Keratinocyte (primary cell): ENCODE results near the gene JOSD2. TPM values are rescaled to one million over a fixed set of nuclear protein-coding genes. Genes with fewer than 3 reads are reported as not detected.

Experiments
- DNase-seq: peaks from one replicate; pipeline ENCODE4 v3.0.0-alpha.2; 2011; ENCODE audit warnings: low read depth, missing footprints, low spot score
- FAIRE-seq: peaks from 2 replicates; lab custom pipeline; 2011; peaks lifted over from hg19 to GRCh38; lab: Jason Lieb, UNC
- H2AFZ ChIP-seq: 2 replicates; pipeline ENCODE4 v1.6.0; 2012; ENCODE audit warnings: low read length, control low read depth, inconsistent platforms; ENCODE audit not compliant: control insufficient read depth
- H3K27ac ChIP-seq: 2 replicates; pipeline ENCODE4 v1.5.1; 2011; ENCODE audit warnings: low read length; ENCODE audit not compliant: control insufficient read depth, insufficient read depth
- H3K27me3 ChIP-seq: 3 replicates; pipeline ENCODE4 v1.6.0; 2011; ENCODE audit warnings: low read length; ENCODE audit not compliant: control insufficient read depth, insufficient read depth; ENCODE audit errors: extremely low read depth
- H3K36me3 ChIP-seq, 2 experiments: 2 replicates in 1 of 2; 3 replicates in 1 of 2; pipeline ENCODE4 v1.5.1; 2011; ENCODE audit warnings: low read length in 2 of 2, mild to moderate bottlenecking in 1 of 2; ENCODE audit not compliant: control insufficient read depth in 2 of 2, insufficient read depth in 2 of 2; ENCODE audit errors: extremely low read depth in 1 of 2
- H3K4me1 ChIP-seq: 3 replicates; pipeline ENCODE4 v1.5.1; 2011; ENCODE audit warnings: low read length; ENCODE audit not compliant: control insufficient read depth, insufficient read depth; ENCODE audit errors: extremely low read depth
- H3K4me2 ChIP-seq: 3 replicates; pipeline ENCODE4 v1.6.0; 2011; ENCODE audit warnings: low read depth, low read length; ENCODE audit not compliant: control insufficient read depth, insufficient read depth; ENCODE audit errors: extremely low read depth
- H3K4me3 ChIP-seq, 3 experiments: fragments of 200-600 bp in 1 of 3; sonication (generic) in 1 of 3; 2 replicates in 2 of 3; 3 replicates in 1 of 3; pipeline ENCODE4 v1.5.1; 2011 to 2016; ENCODE audit warnings: low read length in 3 of 3, mild to moderate bottlenecking in 3 of 3, control low read depth in 2 of 3, inconsistent platforms in 1 of 3, low read depth in 1 of 3, mixed read lengths in 1 of 3, mixed run types in 1 of 3, moderate library complexity in 1 of 3; ENCODE audit not compliant: control insufficient read depth in 2 of 3, insufficient read depth in 2 of 3; ENCODE audit errors: extremely low read depth in 1 of 3
- H3K79me2 ChIP-seq: 2 replicates; pipeline ENCODE4 v1.6.0; 2012; ENCODE audit warnings: low read length; ENCODE audit not compliant: control insufficient read depth, insufficient read depth
- H3K9ac ChIP-seq: 3 replicates; pipeline ENCODE4 v1.6.0; 2011; ENCODE audit warnings: low read length; ENCODE audit not compliant: control insufficient read depth, insufficient read depth; ENCODE audit errors: extremely low read depth
- H3K9me1 ChIP-seq: 3 replicates; pipeline ENCODE4 v1.6.0; 2011; ENCODE audit warnings: low read length; ENCODE audit not compliant: control insufficient read depth, insufficient read depth; ENCODE audit errors: extremely low read depth
- H3K9me3 ChIP-seq: 2 replicates; pipeline ENCODE4 v1.5.1; 2012; ENCODE audit warnings: low read depth, low read length; ENCODE audit not compliant: control insufficient read depth
- H4K20me1 ChIP-seq: 3 replicates; pipeline ENCODE4 v1.6.0; 2011; ENCODE audit warnings: low read length; ENCODE audit not compliant: control insufficient read depth, insufficient read depth; ENCODE audit errors: extremely low read depth
- EZH2 ChIP-seq: IDR thresholded peaks from one replicate; pipeline ENCODE4 v1.6.1; 2012; ENCODE audit warnings: inconsistent platforms, mild to moderate bottlenecking, low read length, moderate library complexity
- dilution Hi-C: fragments of 300-500 bp; cut with MboI; formaldehyde crosslinking; loops from one replicate; pipeline ENCODE4 v1.7.0; 2020; ENCODE audit warnings: low sequenced_read_pairs; ENCODE audit not compliant: extremely low pct_ligation_motif_present
- polyA plus RNA-seq, 5 experiments: library from polyadenylated mRNA; depleted of rRNA in 3 of 5; stranded (reverse) in 3 of 5; stranded (forward) in 1 of 5; unstranded in 1 of 5; fragments of >200 nt; gene quantifications; 1 replicate in 1 of 5; 2 replicates in 3 of 5; 3 replicates in 1 of 5; pipeline versions ENCODE4 v1.2.1 to v1.2.3, GENCODE V29; 2011 to 2012; ENCODE audit warnings: missing spikeins in 2 of 5, low read depth in 1 of 5, low replicate concordance in 1 of 5
- TF ChIP-seq, protein P1 (sequence below), 3 experiments: IDR thresholded peaks in 1 of 3; conservative IDR thresholded peaks in 1 of 3; optimal IDR thresholded peaks in 1 of 3; 2 replicates in 2 of 3; 3 replicates in 1 of 3; pipeline versions ENCODE3 to v1.5.1; 2011; ENCODE audit warnings: low read length in 3 of 3, mild to moderate bottlenecking in 3 of 3, moderate library complexity in 2 of 3, control low read depth in 1 of 3, inconsistent platforms in 1 of 3; ENCODE audit not compliant: insufficient read depth in 2 of 3; ENCODE audit errors: extremely low read depth in 1 of 3

The JOSD2 gene
- polyA plus RNA-seq, 1 donor (not counting 4 experiments of a cell fraction or from before 2014, with no cell fraction given), result 18.7 TPM

DNA sequence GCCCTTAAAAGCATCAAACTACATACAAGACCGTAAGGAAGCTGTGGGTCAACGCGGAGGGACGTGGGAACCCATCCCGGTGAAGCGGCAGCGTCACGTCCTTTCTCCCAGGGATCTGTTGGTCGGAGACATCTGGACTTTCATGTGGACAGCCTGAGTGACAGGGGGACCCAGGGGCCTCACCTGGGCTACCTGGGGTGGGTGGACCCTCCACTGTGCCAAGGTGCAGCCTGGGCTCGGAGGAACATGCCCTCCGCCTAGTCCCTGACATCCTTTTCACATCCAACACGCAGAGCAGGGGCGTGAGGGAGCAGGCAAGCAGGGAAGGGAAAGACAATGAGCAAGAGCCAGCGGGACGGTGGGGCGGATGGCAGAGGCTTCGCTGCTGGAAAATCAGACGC lies 20.6 kb downstream of the JOSD2 start:
- Histone ChIP-seq H3K27me3 (peaks cover 51% of the 10 kb centered on the region), H2AFZ (no peak overlapping the region), H4K20me1 (no peaks in the 10 kb centered on the region), H3K9me1 (no peaks in the 10 kb centered on the region), H3K4me1 (no peaks in the 10 kb centered on the region), H3K36me3 (no peaks in the 10 kb centered on the region), H3K9me3 (no peaks in the 10 kb centered on the region), H3K4me3 (no peak overlapping the region), H3K27ac (no peak overlapping the region), H3K9ac (no peak overlapping the region), H3K79me2 (no peaks in the 10 kb centered on the region), H3K4me2 (no peak overlapping the region)
- TF ChIP-seq EZH2, result no peak
- TF ChIP-seq, protein P1, sequence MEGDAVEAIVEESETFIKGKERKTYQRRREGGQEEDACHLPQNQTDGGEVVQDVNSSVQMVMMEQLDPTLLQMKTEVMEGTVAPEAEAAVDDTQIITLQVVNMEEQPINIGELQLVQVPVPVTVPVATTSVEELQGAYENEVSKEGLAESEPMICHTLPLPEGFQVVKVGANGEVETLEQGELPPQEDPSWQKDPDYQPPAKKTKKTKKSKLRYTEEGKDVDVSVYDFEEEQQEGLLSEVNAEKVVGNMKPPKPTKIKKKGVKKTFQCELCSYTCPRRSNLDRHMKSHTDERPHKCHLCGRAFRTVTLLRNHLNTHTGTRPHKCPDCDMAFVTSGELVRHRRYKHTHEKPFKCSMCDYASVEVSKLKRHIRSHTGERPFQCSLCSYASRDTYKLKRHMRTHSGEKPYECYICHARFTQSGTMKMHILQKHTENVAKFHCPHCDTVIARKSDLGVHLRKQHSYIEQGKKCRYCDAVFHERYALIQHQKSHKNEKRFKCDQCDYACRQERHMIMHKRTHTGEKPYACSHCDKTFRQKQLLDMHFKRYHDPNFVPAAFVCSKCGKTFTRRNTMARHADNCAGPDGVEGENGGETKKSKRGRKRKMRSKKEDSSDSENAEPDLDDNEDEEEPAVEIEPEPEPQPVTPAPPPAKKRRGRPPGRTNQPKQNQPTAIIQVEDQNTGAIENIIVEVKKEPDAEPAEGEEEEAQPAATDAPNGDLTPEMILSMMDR (optimal IDR thresholded peaks at IDR 0.05 in 1 of 3, IDR thresholded peaks at IDR 0.05 in 1 of 3, conservative IDR thresholded peaks at IDR 0.05 in 1 of 3; ENCODE audit: extremely low read depth in 1 of 3, insufficient read depth in 2 of 3, low read length in 3 of 3), result no peak
- DNase-seq (no peak), FAIRE-seq (no peak)
- dilution Hi-C loops, result no loop called here

DNA sequence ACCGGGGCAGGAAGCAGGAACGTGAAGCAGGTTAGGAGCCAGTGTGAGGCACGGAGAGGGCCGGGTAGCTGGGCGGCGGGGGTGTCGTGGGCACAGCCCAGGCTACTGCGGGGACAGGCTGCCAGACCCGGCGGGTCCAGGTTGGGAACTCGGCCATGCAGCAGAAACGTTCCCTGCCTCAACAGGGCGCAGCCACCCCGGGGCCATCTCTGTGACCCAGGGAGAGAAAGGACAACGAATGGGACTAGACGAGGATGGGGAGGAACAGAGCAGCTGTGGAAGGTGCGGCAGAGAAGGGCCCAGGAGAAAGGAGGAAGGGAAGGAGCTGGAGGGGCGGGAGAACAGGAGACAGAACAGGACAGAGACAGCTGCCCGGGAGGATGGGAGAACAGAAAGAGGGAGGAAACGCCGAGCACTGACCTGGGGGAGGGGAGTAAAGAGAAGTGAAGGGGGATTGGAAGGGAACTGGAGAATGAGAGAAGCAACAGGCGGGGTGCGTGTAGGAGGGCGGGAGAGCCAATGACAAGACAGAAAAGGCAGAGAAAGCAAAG lies 21.5 kb downstream of the JOSD2 start:
- no peak for TF ChIP-seq EZH2
- TF ChIP-seq, protein P1 (optimal IDR thresholded peaks at IDR 0.05 in 1 of 3, IDR thresholded peaks at IDR 0.05 in 1 of 3, conservative IDR thresholded peaks at IDR 0.05 in 1 of 3; ENCODE audit: extremely low read depth in 1 of 3, insufficient read depth in 2 of 3, low read length in 3 of 3), result no peak
- Histone ChIP-seq H3K4me2 (no peak overlapping the region), H3K9ac (no peak overlapping the region), H3K27me3 (peaks cover 51% of the 10 kb centered on the region), H2AFZ (no peak overlapping the region), H3K4me3 (no peak overlapping the region), H3K9me1 (no peaks in the 10 kb centered on the region), H3K9me3 (no peaks in the 10 kb centered on the region), H3K79me2 (no peaks in the 10 kb centered on the region), H3K4me1 (no peaks in the 10 kb centered on the region), H4K20me1 (no peaks in the 10 kb centered on the region), H3K36me3 (peaks cover 0 to 1% of the 10 kb centered on the region in 2 experiments), H3K27ac (no peak overlapping the region)
- dilution Hi-C loops, result no loop called here
- no peak for DNase-seq
- FAIRE-seq, result no peak
